Thoracic aorta (tissue), 2 donors: ENCODE measurements around the gene GUCD1. TPM values are rescaled to one million over a fixed set of nuclear protein-coding genes. Genes with fewer than 3 reads are reported as not detected.
A peak's percentile ranks its signal among the peaks of the same experiment; 100 is the strongest.

Source experiments
- ATAC-seq: fragments of 150-250 bp; one replicate; pipeline ENCODE4 v1.8.0; 2017; ENCODE audit warnings: low read depth; ENCODE audit not compliant: insufficient number of reproducible peaks, low FRiP score
- DNase-seq: peaks from one replicate; pipeline ENCODE4 v3.0.0-alpha.2; 2020; ENCODE audit warnings: low spot score
- H3K27ac ChIP-seq, 2 donors: fragments of 200-600 bp; sonication (generic); 1 replicate in 1 of 2; 2 replicates in 1 of 2; pipeline ENCODE4 v1.5.1; 2016; ENCODE audit warnings: mild to moderate bottlenecking in 2 of 2, moderate library complexity in 2 of 2
- H3K27me3 ChIP-seq: fragments of 200-600 bp; sonication (generic); replicated peaks from 2 replicates; pipeline ENCODE4 v1.6.0; 2016; ENCODE audit warnings: mild to moderate bottlenecking; ENCODE audit not compliant: insufficient read depth
- H3K36me3 ChIP-seq: fragments of 200-600 bp; sonication (generic); one replicate; pipeline ENCODE4 v1.5.1; 2016
- H3K4me1 ChIP-seq, 2 donors: fragments of 200-600 bp; sonication (generic); 1 replicate in 1 of 2; 2 replicates in 1 of 2; pipeline versions ENCODE4 v1.5.1 to v1.6.0; 2016; ENCODE audit warnings: low read depth in 2 of 2, mild to moderate bottlenecking in 1 of 2; ENCODE audit not compliant: control insufficient read depth in 1 of 2
- H3K4me3 ChIP-seq: fragments of 200-600 bp; sonication (generic); 2 replicates; pipeline ENCODE4 v1.5.1; 2016; ENCODE audit warnings: mild to moderate bottlenecking
- H3K9me3 ChIP-seq: fragments of 200-600 bp; sonication (generic); 2 replicates; pipeline ENCODE4 v1.5.1; 2016
- CTCF ChIP-seq: fragments of 200-600 bp; sonication (generic); IDR thresholded peaks from one replicate; pipeline ENCODE4 v1.5.1; 2019; ENCODE audit warnings: antibody characterized with exemption
- total RNA-seq, 2 donors: library from RNA; depleted of rRNA; stranded (reverse); fragments of >200 nt; gene quantifications; one replicate each; pipeline versions ENCODE4 v1.1.0 to v1.2.3, GENCODE V29; 2016

The GUCD1 gene
- total RNA-seq, 2 donors from 2014 or later, result 81.9 to 83.4 TPM

GRCh38 chr22:24496661-24497060 lies 58.3 kb downstream of the GUCD1 start:
- Histone ChIP-seq H3K4me3 (no peak overlapping the region), H3K36me3 (no peaks in the 10 kb centered on the region), H3K27ac (no peak overlapping the region), H3K4me1 (peaks cover 0 to 10% of the 10 kb centered on the region in 2 donors), H3K27me3 (peaks cover 5% of the 10 kb centered on the region), H3K9me3 (no peaks in the 10 kb centered on the region)
- no peak for TF ChIP-seq CTCF
- ATAC-seq (no peak), DNase-seq (no peak)

- Histone ChIP-seq H3K4me3 (no peak overlapping the region), H3K4me1 (peaks cover 0 to 10% of the 10 kb centered on the region in 2 donors), H3K36me3 (no peaks in the 10 kb centered on the region), H3K27ac (no peak overlapping the region), H3K27me3 (peaks cover 5% of the 10 kb centered on the region), H3K9me3 (no peaks in the 10 kb centered on the region)
- DNase-seq, result no peak
- no peak for TF ChIP-seq CTCF
- ATAC-seq, result no peak
Measured at GRCh38 chr22:24496234-24496633, 58.7 kb downstream of the GUCD1 start.

- Histone ChIP-seq H3K4me1 (peaks cover 0 to 10% of the 10 kb centered on the region in 2 donors), H3K4me3 (no peak overlapping the region), H3K9me3 (no peaks in the 10 kb centered on the region), H3K36me3 (no peaks in the 10 kb centered on the region), H3K27ac (no peak overlapping the region), H3K27me3 (peaks cover 5% of the 10 kb centered on the region)
- DNase-seq, result no peak
- TF ChIP-seq CTCF, result no peak
- ATAC-seq, result no peak
Measured at GRCh38 chr22:24495365-24495675, 59.6 kb downstream of the GUCD1 start.

GRCh38 chr22:24494528-24495364 lies 60.2 kb downstream of the GUCD1 start, which contains the start of gene UPB1:
Gene UPB1, plus strand, starts transcription at chr22:24495332. Its CDS starts 72 bp downstream, at chr22:24495404.
- no peak for DNase-seq
- ATAC-seq, result no peak

GRCh38 chr22:24494167-24494527 lies 60.8 kb downstream of the GUCD1 start:
- Histone ChIP-seq H3K4me3 (peak overlapping the region; percentile 53), H3K4me1 (peaks cover 0 to 10% of the 10 kb centered on the region in 2 donors), H3K9me3 (no peaks in the 10 kb centered on the region), H3K27me3 (peaks cover 5% of the 10 kb centered on the region), H3K36me3 (no peaks in the 10 kb centered on the region), H3K27ac (no peak overlapping the region)
- no peak for ATAC-seq
- no peak for DNase-seq
- no peak for TF ChIP-seq CTCF

More at GRCh38 chr22:24494528-24495364, 60.2 kb downstream of the GUCD1 start, which contains the start of gene UPB1:
- Histone ChIP-seq H3K4me1 (peaks cover 0 to 10% of the 10 kb centered on the region in 2 donors), H3K36me3 (no peaks in the 10 kb centered on the region), H3K27ac (no peak within 1 kb of the TSS), H3K9me3 (no peaks in the 10 kb centered on the region), H3K4me3 (peak within 1 kb of the TSS; percentile 53), H3K27me3 (peaks cover 5% of the 10 kb centered on the region)
- no peak for TF ChIP-seq CTCF
